HepG2 (cell line): ENCODE measurements around the gene LILRB2. TPM values are rescaled to one million over a fixed set of nuclear protein-coding genes. Genes with fewer than 3 reads are reported as not detected.

Source experiments
- ATAC-seq: fragments of 200-7000 bp; cut with Tn5 transposase; 3 replicates; pipeline ENCODE4 v1.9.1; 2020; ENCODE audit warnings: mild to moderate bottlenecking, moderate library complexity
- BruUV-seq: library from RNA; stranded (reverse); fragments of 400-500 nt; replicated peaks from 2 replicates; lab custom pipeline; 2021; lab: Mats Ljungman, UMichigan
- CTCF ChIA-PET: fragments of 300-600 bp; formaldehyde crosslinking; extraction: SDS; loops from one replicate; lab custom pipeline; 2021; ENCODE audit warnings: low total read pairs, inconsistent platforms, low intra/inter-chr PET ratio; lab: Yijun Ruan, JAX
- POLR2A ChIA-PET: fragments of 350-600 bp; sonication (Branson Sonifier 250); formaldehyde crosslinking; loops from one replicate; lab custom pipeline; 2020; ENCODE audit warnings: antibody characterized with exemption, inconsistent platforms; lab: Yijun Ruan, JAX
- DNase-seq: peaks from one replicate; pipeline ENCODE4 v3.0.0-alpha.2; 2015; ENCODE audit warnings: low spot score
- FAIRE-seq: peaks from 3 replicates; lab custom pipeline; 2011; peaks lifted over from hg19 to GRCh38; lab: Jason Lieb, UNC
- H2AFZ ChIP-seq: one replicate; pipeline ENCODE4 v1.6.1; 2011; ENCODE audit warnings: low read length, inconsistent platforms
- H3K27ac ChIP-seq: fragments of 300-600 bp; 3 replicates; pipeline ENCODE4 v1.8.0; 2011; ENCODE audit warnings: mixed run types, mild to moderate bottlenecking, mixed read lengths, low read length, inconsistent platforms; ENCODE audit not compliant: insufficient read depth; ENCODE audit errors: extremely low read length
- H3K27me3 ChIP-seq, 2 experiments: fragments of 200-600 bp in 1 of 2; 2 replicates in 1 of 2; 3 replicates in 1 of 2; pipeline versions ENCODE4 v1.6.0 to v1.8.0; 2011; ENCODE audit warnings: low read length in 2 of 2, mild to moderate bottlenecking in 2 of 2, moderate library complexity in 2 of 2, inconsistent platforms in 1 of 2; ENCODE audit not compliant: insufficient read depth in 2 of 2, control insufficient read depth in 1 of 2
- H3K36me3 ChIP-seq, 2 experiments: fragments of 200-600 bp in 1 of 2; replicated peaks in 1 of 2; 2 replicates in 1 of 2; 3 replicates in 1 of 2; pipeline versions ENCODE4 v1.5.1 to v1.8.0; 2011; ENCODE audit warnings: low read length in 2 of 2, inconsistent platforms in 1 of 2; ENCODE audit not compliant: insufficient read depth in 2 of 2, control insufficient read depth in 1 of 2
- H3K4me1 ChIP-seq: 2 replicates; pipeline ENCODE4 v1.5.1; 2012; ENCODE audit warnings: low read length, inconsistent platforms; ENCODE audit not compliant: insufficient read depth
- H3K4me2 ChIP-seq: 2 replicates; pipeline ENCODE4 v1.6.0; 2011; ENCODE audit warnings: low read depth, low read length, inconsistent platforms
- H3K4me3 ChIP-seq, 3 experiments: fragments of 200-600 bp in 1 of 3; sonication (generic), shearing (Covaris generic) in 1 of 3; replicated peaks in 1 of 3; 2 replicates each; pipeline ENCODE4 v1.5.1; 2011 to 2016; ENCODE audit warnings: low read length in 3 of 3, inconsistent platforms in 2 of 3, low read depth in 2 of 3, mild to moderate bottlenecking in 2 of 3, control low read depth in 1 of 3, mixed read lengths in 1 of 3; ENCODE audit not compliant: insufficient read depth in 1 of 3
- H3K79me2 ChIP-seq: one replicate; pipeline ENCODE4 v1.6.1; 2011; ENCODE audit warnings: low read length, inconsistent platforms; ENCODE audit not compliant: insufficient read depth
- H3K9ac ChIP-seq: 2 replicates; pipeline ENCODE4 v1.6.0; 2011; ENCODE audit warnings: mild to moderate bottlenecking, low read depth, low read length, inconsistent platforms; ENCODE audit not compliant: insufficient read depth
- H3K9me3 ChIP-seq: 2 replicates; pipeline ENCODE4 v1.5.1; 2012; ENCODE audit warnings: mild to moderate bottlenecking, low read length
- H4K20me1 ChIP-seq: 2 replicates; pipeline ENCODE4 v1.6.0; 2011; ENCODE audit warnings: inconsistent platforms, mild to moderate bottlenecking, low read length, moderate library complexity; ENCODE audit not compliant: insufficient read depth
- CEBPG ChIP-seq: IDR thresholded peaks from 2 replicates; pipeline ENCODE4 v1.6.1; 2016
- HNRNPL ChIP-seq: fragments of 200-400 bp; formaldehyde crosslinking; IDR thresholded peaks from 2 replicates; pipeline ENCODE4 v1.6.1; 2017; ENCODE audit warnings: mild to moderate bottlenecking, low read depth, low read length
- MAFK ChIP-seq, 2 experiments: IDR thresholded peaks in 1 of 2; conservative IDR thresholded peaks in 1 of 2; 2 replicates each; pipeline ENCODE4 v1.6.1; 2011; ENCODE audit warnings: improper control_type of control experiment in 2 of 2, low read length in 2 of 2
- MYPOP ChIP-seq: sonication (generic); formaldehyde crosslinking; IDR thresholded peaks from 2 replicates; pipeline ENCODE4 v1.8.1; 2023; ENCODE audit warnings: mild to moderate bottlenecking, moderate library complexity, missing genetic modification reagents
- SPEN ChIP-seq: sonication (generic); formaldehyde crosslinking; IDR thresholded peaks from 2 replicates; pipeline ENCODE4 v1.5.1; 2020; ENCODE audit warnings: low read depth, mild to moderate bottlenecking, missing genetic modification reagents
- TMF1 ChIP-seq: sonication (generic); formaldehyde crosslinking; IDR thresholded peaks from 2 replicates; pipeline ENCODE4 v1.8.1; 2022; ENCODE audit warnings: low read depth, missing genetic modification reagents
- XBP1 ChIP-seq: sonication (generic); formaldehyde crosslinking; IDR thresholded peaks from 2 replicates; pipeline ENCODE4 v1.5.0; 2020; ENCODE audit warnings: missing genetic modification reagents
- YEATS2 ChIP-seq: sonication (generic); formaldehyde crosslinking; IDR thresholded peaks from 2 replicates; pipeline ENCODE4 v1.4.0; 2020; ENCODE audit warnings: missing genetic modification reagents, borderline replicate concordance
- ZNF468 ChIP-seq: sonication (generic); formaldehyde crosslinking; IDR thresholded peaks from 2 replicates; pipeline ENCODE4 v1.8.0; 2022; ENCODE audit warnings: mild to moderate bottlenecking, moderate library complexity, missing genetic modification reagents
- ZNF770 ChIP-seq: sonication (generic); formaldehyde crosslinking; IDR thresholded peaks from 2 replicates; pipeline ENCODE4 v1.5.0; 2020; ENCODE audit warnings: mild to moderate bottlenecking, missing genetic modification reagents
- ZSCAN20 ChIP-seq: sonication (generic); formaldehyde crosslinking; IDR thresholded peaks from 2 replicates; pipeline ENCODE4 v1.4.0; 2020; ENCODE audit warnings: missing genetic modification reagents, mild to moderate bottlenecking, borderline replicate concordance
- WGBS: methylation state at CpG from one replicate; pipeline ENCODE4 v1.1.6; 2017; ENCODE audit warnings: low lambda C conversion rate; 5-methylcytosine and 5-hydroxymethylcytosine counted together
- in situ Hi-C: cut with HindIII; loops from 2 replicates; pipeline ENCODE4 v1.10.0; 2017; ENCODE audit warnings: low pct_unique_long_range_greater_than_20kb; ENCODE audit not compliant: extremely low pct_ligation_motif_present
- intact Hi-C: fragments of 100-400 bp; cut with micrococcal nuclease; formaldehyde crosslinking; loops from one replicate; pipeline ENCODE4 v1.10.0; 2022; ENCODE audit not compliant: unreplicated experiment
- polyA plus RNA-seq, 8 experiments: library from polyadenylated mRNA; depleted of rRNA in 3 of 8; stranded (reverse) in 7 of 8; unstranded in 1 of 8; fragments of >200 nt; fragmentation: Illumina TruSeq in 4 of 8; extraction: Trizol in 4 of 8; gene quantifications; 2 replicates each; pipeline versions ENCODE4 v1.2.1 to v1.2.3, GENCODE V29; 2011 to 2016; ENCODE audit warnings: low read depth in 4 of 8, missing spikeins in 1 of 8, mixed read lengths in 1 of 8; ENCODE audit not compliant: insufficient read depth in 1 of 8
- total RNA-seq, 5 experiments: library from RNA; depleted of rRNA; stranded (reverse); fragments of >200 nt; fragmentation: Illumina TruSeq; extraction: Trizol; gene quantifications; 2 replicates each; pipeline ENCODE4 v1.2.3, GENCODE V29; 2016; ENCODE audit warnings: low read depth in 1 of 5

LILRB2 gene
- total and polyA plus RNA-seq, 2 of the 13 experiments (the other 11 are each of a cell fraction or from before 2014, with no cell fraction given), result not detected

- TF ChIP-seq HNRNPL (no peak), YEATS2 (no peak), XBP1 (no peak), ZNF770 (CRISPR knock-in tag) (no peak), ZNF468 (no peak)
Observed at GRCh38 chr19:54299126-54299498, 18.2 kb upstream of the LILRB2 start (continued).

- no peak for ATAC-seq
- no peaks in the 10 kb centered on the region for H3K4me1 ChIP-seq
- CTCF ChIA-PET, result no interaction called here
Observed at GRCh38 chr19:54298357-54299125, 17.6 kb upstream of the LILRB2 start.

More at GRCh38 chr19:54298357-54299125, 17.6 kb upstream of the LILRB2 start:
- no peak overlapping the region for H3K4me3 ChIP-seq
- no peaks in the 10 kb centered on the region for H3K36me3 ChIP-seq
- POLR2A ChIA-PET, result no interaction called here
- H2AFZ ChIP-seq, result no peak overlapping the region
- no peaks in the 10 kb centered on the region for H3K9me3 ChIP-seq
- in situ Hi-C loops, result no loop called here
- BruUV-seq, result no TSS peak
- TF ChIP-seq MYPOP (CRISPR knock-in tag), result no peak
- TF ChIP-seq TMF1 (CRISPR knock-in tag), result no peak
- TF ChIP-seq SPEN, result no peak
- TF ChIP-seq MAFK (conservative IDR thresholded peaks at IDR 0.05 in 1 of 2, IDR thresholded peaks at IDR 0.05 in 1 of 2; ENCODE audit: low read length in 2 of 2), result no peak
- TF ChIP-seq ZSCAN20, result no peak
- no peak for TF ChIP-seq CEBPG (CRISPR knock-in tag)
- H3K9ac ChIP-seq, result no peak overlapping the region
- FAIRE-seq, result no peak
- WGBS, result 0% methylated on average over 1 of the region's 4 CpGs
- DNase-seq, result no peak
- peaks cover 0 to 25% of the 10 kb centered on the region in 2 experiments; a peak in 3 of 5 replicates for H3K27me3 ChIP-seq
- no peaks in the 10 kb centered on the region for H3K79me2 ChIP-seq
- no peaks in the 10 kb centered on the region for H4K20me1 ChIP-seq
- no peak overlapping the region for H3K4me2 ChIP-seq
- H3K27ac ChIP-seq, result no peak overlapping the region
- intact Hi-C loops, result no loop called here
